Thymus (tissue), 11 donors: Measurements from ENCODE around the gene MOB3C. TPM values are rescaled to one million over a fixed set of nuclear protein-coding genes. Genes with fewer than 3 reads are reported as not detected.

Experiments
- DNase-seq, 9 donors: peaks; one replicate each; pipeline ENCODE4 v3.0.0-alpha.2; 2013; ENCODE audit warnings: low spot score in 9 of 9, low read depth in 6 of 9, missing footprints in 1 of 9
- H3K27ac ChIP-seq, 2 donors: one replicate each; pipeline ENCODE4 v1.5.1; 2013; ENCODE audit warnings: control low read depth in 1 of 2, low read depth in 1 of 2, low read length in 1 of 2, mild to moderate bottlenecking in 1 of 2, moderate library complexity in 1 of 2
- H3K27me3 ChIP-seq, 2 donors: one replicate each; pipeline ENCODE4 v1.5.1; 2013; ENCODE audit warnings: low read length in 1 of 2; ENCODE audit not compliant: control insufficient read depth in 2 of 2, insufficient read depth in 1 of 2
- H3K36me3 ChIP-seq, 2 donors: one replicate each; pipeline ENCODE4 v1.5.1; 2013; ENCODE audit warnings: low read length in 1 of 2, mild to moderate bottlenecking in 1 of 2, moderate library complexity in 1 of 2; ENCODE audit not compliant: control insufficient read depth in 2 of 2, insufficient read depth in 2 of 2
- H3K4me1 ChIP-seq, 2 donors: one replicate each; pipeline ENCODE4 v1.5.1; 2013; ENCODE audit warnings: low read length in 2 of 2; ENCODE audit not compliant: control insufficient read depth in 2 of 2, insufficient read depth in 2 of 2
- H3K4me3 ChIP-seq, 2 donors: one replicate each; pipeline ENCODE4 v1.5.1; 2013; ENCODE audit warnings: low read length in 2 of 2, control low read depth in 1 of 2, mild to moderate bottlenecking in 1 of 2
- H3K9me3 ChIP-seq, 2 donors: one replicate each; pipeline ENCODE4 v1.5.1; 2013; ENCODE audit warnings: low read length in 1 of 2, mild to moderate bottlenecking in 1 of 2; ENCODE audit not compliant: control insufficient read depth in 2 of 2, insufficient read depth in 1 of 2
- WGBS: extraction: QIAGEN DNeasy Blood & Tissue Kit; methylation state at CpG from one replicate; pipeline ENCODE4 v1.1.7; 2013; 5-methylcytosine and 5-hydroxymethylcytosine counted together
- polyA plus RNA-seq: library from polyadenylated mRNA; stranded (reverse); fragments of 200-250 nt; gene quantifications from one replicate; pipeline ENCODE4 v1.2.3, GENCODE V29; 2013
- total RNA-seq: library from RNA; stranded (reverse); fragments of 120-200 nt; gene quantifications from one replicate; pipeline ENCODE4 v1.2.4, GENCODE V29; 2013
- donor health status: healthy.

MOB3C gene
- total and polyA plus RNA-seq, 2 donors, result 7.5 to 16.2 TPM

DNA sequence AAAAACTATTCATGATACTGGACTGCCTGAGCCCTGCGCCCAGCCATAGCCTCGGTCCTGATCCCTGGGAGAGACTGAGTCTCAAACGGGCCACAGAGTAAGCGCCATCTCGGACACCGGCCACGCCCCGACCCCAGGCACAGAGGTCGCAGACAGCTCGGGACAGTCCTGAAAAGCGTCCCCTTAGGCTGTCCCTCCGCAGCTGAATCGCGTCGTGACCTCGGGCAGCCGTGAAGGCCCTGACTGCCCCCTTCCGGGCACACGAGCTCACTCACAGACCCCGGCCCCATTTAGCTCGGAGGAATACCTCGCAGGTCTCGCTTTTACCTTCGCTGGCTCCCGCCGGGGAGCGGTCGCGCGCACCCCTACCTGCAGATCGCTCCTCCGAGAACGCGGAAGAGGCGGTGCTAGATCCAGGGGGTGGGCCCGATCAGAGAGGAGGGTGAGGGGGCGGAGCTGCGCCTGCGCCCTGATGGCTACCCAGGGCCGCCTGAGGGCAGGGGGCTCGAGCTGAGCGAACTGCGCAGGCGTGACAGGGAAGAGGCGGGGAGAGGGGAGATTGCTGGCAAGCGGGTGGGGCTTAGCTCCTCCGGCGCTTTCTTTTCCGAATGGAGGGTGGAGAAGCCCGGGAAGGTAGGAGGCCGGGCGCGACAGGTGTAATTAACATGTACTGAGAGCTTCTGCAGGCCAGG is 12.6 kb downstream of the MOB3C start, which contains the start of gene MKNK1:
MKNK1 (minus strand) TSS at position 411 of the 692 bp plus-strand sequence. CDS start 20,941 bp downstream, outside the sequence.
- Histone ChIP-seq H3K4me1 (peaks cover 48 to 63% of the 10 kb centered on the region in 2 donors), H3K9me3 (no peaks in the 10 kb centered on the region), H3K4me3 (peak within 1 kb of the TSS; percentile 73 to 83), H3K27me3 (no peaks in the 10 kb centered on the region), H3K27ac (peak within 1 kb of the TSS; percentile 77 to 87), H3K36me3 (peaks cover 3 to 9% of the 10 kb centered on the region in 2 donors)
- DNase-seq, result peak; percentile 93 to 99 (median 98)
- WGBS, result 1% methylated on average over 53 of the region's 53 CpGs

DNA sequence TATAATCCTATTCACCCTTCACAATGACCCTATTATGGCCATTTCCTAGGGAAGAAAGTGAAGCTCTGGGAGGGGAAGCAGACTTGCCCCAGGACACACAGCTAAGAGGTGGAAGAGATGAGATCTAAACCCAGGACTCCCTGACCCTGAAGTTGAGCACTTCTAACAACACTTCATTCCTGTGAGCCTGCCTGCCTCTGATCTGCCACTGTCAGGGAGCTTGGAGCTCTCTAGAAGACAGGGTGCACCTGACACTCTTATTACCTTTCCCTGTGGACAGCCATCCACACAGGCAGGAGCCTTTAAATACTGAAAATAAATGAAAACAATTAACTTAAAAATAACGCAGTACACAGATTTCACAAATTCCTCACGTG is 13.1 kb downstream of the MOB3C start:
- peak in 1 of 9 donors; percentile 44 for DNase-seq
- Histone ChIP-seq H3K9me3 (no peaks in the 10 kb centered on the region), H3K4me1 (peaks cover 53 to 68% of the 10 kb centered on the region in 2 donors), H3K36me3 (peaks cover 0 to 4% of the 10 kb centered on the region in 2 donors), H3K4me3 (peak overlapping the region; percentile 73 to 83), H3K27me3 (no peaks in the 10 kb centered on the region), H3K27ac (peak overlapping the region; percentile 77 to 87)
- 3% methylated on average over 2 of the region's 2 CpGs for WGBS

DNA sequence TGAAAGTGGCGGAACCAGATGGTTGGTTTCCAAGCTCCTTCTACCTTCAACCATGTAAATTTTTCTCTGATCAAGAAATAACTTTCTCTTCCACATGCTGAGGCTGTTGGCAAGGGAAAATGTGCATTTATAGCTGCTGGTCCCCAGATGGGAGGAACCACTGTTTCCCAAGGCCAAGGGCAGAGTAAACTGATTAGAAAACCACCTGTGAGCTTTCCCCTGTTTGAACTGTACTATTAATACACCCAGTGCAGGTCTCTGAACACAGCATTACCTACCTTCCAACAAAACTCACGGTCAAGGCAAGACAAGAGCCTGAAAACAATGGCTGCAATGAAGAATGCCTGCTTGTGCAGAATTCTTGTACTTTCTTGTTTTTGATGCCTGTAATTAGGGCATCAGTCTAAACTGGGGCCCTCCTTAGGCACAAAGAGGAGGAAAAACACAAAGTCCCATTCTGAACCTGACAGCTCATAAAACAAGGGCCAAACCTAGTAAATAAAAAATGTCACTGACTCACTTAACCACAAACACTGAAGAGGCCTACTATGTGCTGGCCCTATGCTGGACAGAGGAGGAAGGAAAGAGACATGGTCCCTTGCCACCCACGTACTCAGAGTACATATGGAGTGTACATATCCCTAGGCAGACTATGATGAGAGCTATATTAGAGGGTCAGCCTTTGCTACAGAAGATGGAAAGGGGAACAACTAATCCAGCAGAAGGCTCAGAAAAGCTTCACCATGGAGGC is 15.2 kb downstream of the MOB3C start:
- 96% methylated on average over 3 of the region's 3 CpGs for WGBS
- no peaks in the 10 kb centered on the region for H3K27me3 ChIP-seq
- H3K9me3 ChIP-seq, result no peaks in the 10 kb centered on the region
- H3K4me1 ChIP-seq, result peaks cover 65 to 87% of the 10 kb centered on the region in 2 donors
- H3K36me3 ChIP-seq, result peaks cover 0 to 10% of the 10 kb centered on the region in 2 donors
- DNase-seq, result no peak
- H3K27ac ChIP-seq, result peak overlapping the region in 1 of 2 donors; percentile 55
- H3K4me3 ChIP-seq, result no peak overlapping the region

DNA sequence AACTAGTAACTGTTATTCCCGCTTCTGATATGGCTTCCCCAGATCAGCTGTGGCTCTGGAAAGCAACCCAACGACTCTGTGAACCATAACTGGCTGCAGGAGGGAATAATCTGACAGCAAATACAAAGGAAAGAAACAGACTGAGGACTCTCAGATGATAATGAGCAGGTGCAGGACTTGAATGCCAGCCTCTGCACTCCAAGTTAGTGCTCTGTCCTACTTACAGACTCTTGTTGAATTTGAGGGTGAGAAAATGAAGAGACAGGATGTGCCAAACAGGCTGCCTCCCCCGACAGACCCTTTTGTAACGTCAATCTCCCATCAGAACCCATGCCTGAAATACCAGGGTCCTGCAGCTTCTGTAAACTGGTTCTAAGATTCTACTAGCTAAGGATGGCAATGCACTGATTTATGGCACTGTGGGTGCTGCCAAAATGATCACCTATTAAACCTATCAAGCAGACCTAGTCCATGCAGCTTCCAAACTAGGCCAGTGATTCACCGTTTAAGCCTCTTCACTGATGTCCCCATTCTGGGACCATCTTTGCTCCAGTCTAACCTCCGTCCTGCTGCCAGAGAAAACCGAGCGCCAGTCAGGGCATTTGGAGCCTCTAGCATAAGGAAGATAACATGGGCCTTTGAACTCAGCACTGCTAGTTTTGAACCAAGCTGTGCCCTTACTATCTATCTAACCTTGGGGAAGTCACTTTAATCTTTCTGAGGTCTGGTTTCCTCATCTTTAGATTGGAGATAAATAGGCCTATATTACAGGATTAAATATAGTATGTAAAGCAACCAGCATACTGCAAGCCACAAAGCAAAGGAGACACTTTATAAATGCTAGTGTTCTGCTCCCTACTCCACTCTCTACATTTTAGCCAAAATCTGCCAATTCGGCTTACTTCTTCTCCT is 17.3 kb downstream of the MOB3C start:
- Histone ChIP-seq H3K4me3 (peak overlapping the region; percentile 12 to 32), H3K27me3 (no peaks in the 10 kb centered on the region), H3K9me3 (no peaks in the 10 kb centered on the region), H3K27ac (peak overlapping the region; percentile 90 to 95), H3K36me3 (peaks cover 0 to 10% of the 10 kb centered on the region in 2 donors), H3K4me1 (peaks cover 57 to 85% of the 10 kb centered on the region in 2 donors)
- peak in 5 of 9 donors; percentile 65 to 84 (median 68) for DNase-seq
- WGBS, result 54% methylated on average over 9 of the region's 9 CpGs

DNA sequence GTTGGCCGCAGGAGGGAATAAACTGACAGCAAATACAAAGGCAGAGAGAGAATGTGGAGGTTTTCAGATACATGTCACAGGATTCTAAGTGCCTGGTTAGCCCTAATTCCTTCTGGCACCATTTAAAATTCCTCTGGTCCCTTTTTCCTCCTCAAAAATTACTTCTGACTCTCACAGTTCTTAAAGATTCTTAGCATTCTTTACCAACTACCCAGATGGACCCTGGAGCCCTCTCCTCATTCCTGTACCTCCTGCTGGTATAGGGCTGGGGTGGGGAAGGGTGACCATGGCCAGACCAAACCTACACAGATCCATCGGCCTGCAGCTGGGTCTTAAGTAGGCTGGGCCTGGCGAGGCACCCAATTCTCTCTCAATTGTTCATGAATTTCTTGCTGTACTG is 19.8 kb downstream of the MOB3C start:
- H3K4me3 ChIP-seq, result no peak overlapping the region
- no peak overlapping the region for H3K27ac ChIP-seq
- H3K9me3 ChIP-seq, result no peaks in the 10 kb centered on the region
- H3K36me3 ChIP-seq, result peaks cover 20 to 28% of the 10 kb centered on the region in 2 donors
- DNase-seq, result no peak
- H3K27me3 ChIP-seq, result no peaks in the 10 kb centered on the region
- H3K4me1 ChIP-seq, result peaks cover 48 to 63% of the 10 kb centered on the region in 2 donors
- 99% methylated on average over 3 of the region's 3 CpGs for WGBS

DNA sequence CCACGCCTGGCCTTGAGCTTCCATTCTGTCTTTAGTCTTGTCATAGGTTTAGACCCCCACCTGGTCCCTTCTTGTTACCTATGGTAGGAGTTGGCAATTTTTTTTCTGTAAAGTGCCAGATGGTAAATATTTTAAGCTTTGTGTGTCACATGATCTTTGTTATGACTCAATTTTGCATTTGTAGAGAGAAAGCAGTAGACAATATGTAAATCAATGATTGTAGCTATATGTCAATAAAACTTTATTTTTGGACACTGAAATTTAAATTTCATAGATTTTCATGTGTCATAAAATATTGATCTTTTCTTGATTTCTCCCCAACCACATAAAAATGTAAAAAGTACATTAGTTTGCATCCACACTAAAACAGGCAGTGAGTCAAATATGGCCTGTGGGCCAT is 20.6 kb downstream of the MOB3C start:
- no peaks in the 10 kb centered on the region for H3K27me3 ChIP-seq
- DNase-seq, result no peak
- H3K27ac ChIP-seq, result no peak overlapping the region
- H3K4me3 ChIP-seq, result no peak overlapping the region
- no peaks in the 10 kb centered on the region for H3K9me3 ChIP-seq
- 95% methylated on average over 1 of the region's 1 CpG for WGBS
- H3K4me1 ChIP-seq, result peaks cover 40 to 55% of the 10 kb centered on the region in 2 donors
- H3K36me3 ChIP-seq, result peaks cover 28 to 36% of the 10 kb centered on the region in 2 donors

DNA sequence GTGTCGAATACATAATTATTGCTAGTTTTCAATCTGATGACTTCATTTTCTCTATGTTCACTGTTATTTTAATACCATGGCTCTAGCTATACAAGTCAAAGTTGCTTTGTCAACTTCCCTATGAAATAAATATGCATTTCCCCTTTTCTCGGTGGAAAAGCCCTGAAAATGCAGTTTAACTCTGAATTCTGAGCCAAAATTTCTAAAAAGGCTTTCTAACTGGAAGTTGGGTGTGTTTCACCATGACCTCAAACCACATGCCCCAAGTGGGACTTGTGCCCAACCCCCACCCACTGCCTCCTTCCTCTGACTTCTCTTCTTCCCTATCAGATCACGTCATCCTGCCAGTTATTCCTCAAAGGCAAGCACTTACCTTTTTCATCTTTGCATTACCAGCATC is 21.5 kb downstream of the MOB3C start:
- Histone ChIP-seq H3K4me1 (peaks cover 32 to 50% of the 10 kb centered on the region in 2 donors), H3K27me3 (no peaks in the 10 kb centered on the region), H3K36me3 (peaks cover 37 to 45% of the 10 kb centered on the region in 2 donors), H3K9me3 (no peaks in the 10 kb centered on the region), H3K4me3 (no peak overlapping the region), H3K27ac (no peak overlapping the region)
- 17% methylated on average over 3 of the region's 3 CpGs for WGBS
- DNase-seq, result peak in 1 of 9 donors; percentile 53

DNA sequence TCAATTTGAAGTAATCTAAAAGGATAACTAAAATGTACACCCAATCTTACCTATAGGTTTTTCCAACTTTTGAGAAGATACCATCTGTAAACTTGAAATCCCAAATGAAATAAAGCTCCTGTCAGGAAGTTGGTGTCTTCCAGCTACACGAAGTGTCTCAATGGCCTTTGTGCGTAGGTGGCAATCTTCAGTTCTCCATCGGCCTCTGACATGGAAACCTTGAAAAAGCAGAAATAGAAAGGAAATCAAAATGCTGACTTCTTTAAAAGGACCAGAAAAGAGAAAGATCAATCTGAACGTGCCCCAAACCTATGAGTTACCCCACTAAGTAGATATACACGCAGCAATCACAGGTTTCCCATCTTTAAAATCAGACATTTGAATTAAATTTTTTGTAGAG is 22.5 kb downstream of the MOB3C start:
- WGBS, result 96% methylated on average over 5 of the region's 5 CpGs
- H3K9me3 ChIP-seq, result peaks cover 0 to 2% of the 10 kb centered on the region in 2 donors
- peaks cover 22 to 41% of the 10 kb centered on the region in 2 donors for H3K4me1 ChIP-seq
- peaks cover 48 to 55% of the 10 kb centered on the region in 2 donors for H3K36me3 ChIP-seq
- H3K27me3 ChIP-seq, result no peaks in the 10 kb centered on the region
- H3K27ac ChIP-seq, result no peak overlapping the region
- no peak overlapping the region for H3K4me3 ChIP-seq
- no peak for DNase-seq
